Thoracic aorta (tissue), 2 donors: ENCODE data around the gene RGMB. TPM values are rescaled to one million over a fixed set of nuclear protein-coding genes. Genes with fewer than 3 reads are reported as not detected.

ENCODE experiments used
- ATAC-seq: fragments of 150-250 bp; one replicate; pipeline ENCODE4 v1.8.0; 2017; ENCODE audit warnings: low read depth; ENCODE audit not compliant: insufficient number of reproducible peaks, low FRiP score
- DNase-seq: peaks from one replicate; pipeline ENCODE4 v3.0.0-alpha.2; 2020; ENCODE audit warnings: low spot score
- H3K27ac ChIP-seq, 2 donors: fragments of 200-600 bp; sonication (generic); 1 replicate in 1 of 2; 2 replicates in 1 of 2; pipeline ENCODE4 v1.5.1; 2016; ENCODE audit warnings: mild to moderate bottlenecking in 2 of 2, moderate library complexity in 2 of 2
- H3K27me3 ChIP-seq: fragments of 200-600 bp; sonication (generic); replicated peaks from 2 replicates; pipeline ENCODE4 v1.6.0; 2016; ENCODE audit warnings: mild to moderate bottlenecking; ENCODE audit not compliant: insufficient read depth
- H3K36me3 ChIP-seq: fragments of 200-600 bp; sonication (generic); one replicate; pipeline ENCODE4 v1.5.1; 2016
- H3K4me1 ChIP-seq, 2 donors: fragments of 200-600 bp; sonication (generic); 1 replicate in 1 of 2; 2 replicates in 1 of 2; pipeline versions ENCODE4 v1.5.1 to v1.6.0; 2016; ENCODE audit warnings: low read depth in 2 of 2, mild to moderate bottlenecking in 1 of 2; ENCODE audit not compliant: control insufficient read depth in 1 of 2
- H3K4me3 ChIP-seq: fragments of 200-600 bp; sonication (generic); 2 replicates; pipeline ENCODE4 v1.5.1; 2016; ENCODE audit warnings: mild to moderate bottlenecking
- H3K9me3 ChIP-seq: fragments of 200-600 bp; sonication (generic); 2 replicates; pipeline ENCODE4 v1.5.1; 2016
- total RNA-seq, 2 donors: library from RNA; depleted of rRNA; stranded (reverse); fragments of >200 nt; gene quantifications; one replicate each; pipeline versions ENCODE4 v1.1.0 to v1.2.3, GENCODE V29; 2016
- TF ChIP-seq, protein P1 (sequence below): fragments of 200-600 bp; sonication (generic); IDR thresholded peaks from one replicate; pipeline ENCODE4 v1.5.1; 2019; ENCODE audit warnings: antibody characterized with exemption

Gene RGMB
- total RNA-seq, 2 donors from 2014 or later = 11.9 to 23.1 TPM

GRCh38 chr5:98757978-98758377 lies 15.5 kb upstream of the RGMB start:
- Histone ChIP-seq H3K4me3 (no peak overlapping the region), H3K4me1 (no peaks in the 10 kb centered on the region), H3K27me3 (no peaks in the 10 kb centered on the region), H3K36me3 (no peaks in the 10 kb centered on the region), H3K27ac (no peak overlapping the region), H3K9me3 (no peaks in the 10 kb centered on the region)
- DNase-seq = no peak
- ATAC-seq = no peak
- TF ChIP-seq, protein P1, sequence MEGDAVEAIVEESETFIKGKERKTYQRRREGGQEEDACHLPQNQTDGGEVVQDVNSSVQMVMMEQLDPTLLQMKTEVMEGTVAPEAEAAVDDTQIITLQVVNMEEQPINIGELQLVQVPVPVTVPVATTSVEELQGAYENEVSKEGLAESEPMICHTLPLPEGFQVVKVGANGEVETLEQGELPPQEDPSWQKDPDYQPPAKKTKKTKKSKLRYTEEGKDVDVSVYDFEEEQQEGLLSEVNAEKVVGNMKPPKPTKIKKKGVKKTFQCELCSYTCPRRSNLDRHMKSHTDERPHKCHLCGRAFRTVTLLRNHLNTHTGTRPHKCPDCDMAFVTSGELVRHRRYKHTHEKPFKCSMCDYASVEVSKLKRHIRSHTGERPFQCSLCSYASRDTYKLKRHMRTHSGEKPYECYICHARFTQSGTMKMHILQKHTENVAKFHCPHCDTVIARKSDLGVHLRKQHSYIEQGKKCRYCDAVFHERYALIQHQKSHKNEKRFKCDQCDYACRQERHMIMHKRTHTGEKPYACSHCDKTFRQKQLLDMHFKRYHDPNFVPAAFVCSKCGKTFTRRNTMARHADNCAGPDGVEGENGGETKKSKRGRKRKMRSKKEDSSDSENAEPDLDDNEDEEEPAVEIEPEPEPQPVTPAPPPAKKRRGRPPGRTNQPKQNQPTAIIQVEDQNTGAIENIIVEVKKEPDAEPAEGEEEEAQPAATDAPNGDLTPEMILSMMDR = no peak

- no peak for ATAC-seq
- H3K36me3 ChIP-seq = no peaks in the 10 kb centered on the region
- TF ChIP-seq, protein P1 = no peak
- H3K9me3 ChIP-seq = no peaks in the 10 kb centered on the region
- peaks cover 0 to 6% of the 10 kb centered on the region in 2 donors for H3K4me1 ChIP-seq
- H3K4me3 ChIP-seq = no peak overlapping the region
- no peak for DNase-seq
- no peak overlapping the region for H3K27ac ChIP-seq
- no peaks in the 10 kb centered on the region for H3K27me3 ChIP-seq
Measured at GRCh38 chr5:98763001-98763630, 10.3 kb upstream of the RGMB start.

DNA sequence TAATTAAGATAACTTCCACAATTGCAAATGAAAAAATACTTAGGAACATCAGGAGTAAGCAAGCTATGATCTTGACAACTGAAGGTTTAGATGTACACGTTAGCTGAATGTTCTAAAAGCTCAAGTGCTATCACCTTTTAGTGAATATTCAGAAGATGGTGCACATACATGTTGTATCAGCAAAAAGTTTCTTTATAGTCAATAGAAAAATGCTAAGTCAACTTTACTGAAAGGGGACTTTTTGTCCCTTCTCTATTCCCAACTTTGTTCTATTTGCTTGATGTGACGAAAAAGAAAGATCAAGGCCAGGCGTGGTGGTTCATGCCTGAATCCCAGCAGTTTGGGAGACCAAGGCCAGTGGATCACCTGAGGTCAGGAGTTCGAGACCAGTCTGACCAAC lies 7.6 kb upstream of the RGMB start:
- ATAC-seq = no peak
- no peak overlapping the region for H3K27ac ChIP-seq

GRCh38 chr5:98767581-98767980 lies 5.9 kb upstream of the RGMB start:
- Histone ChIP-seq H3K27me3 (no peaks in the 10 kb centered on the region), H3K27ac (no peak overlapping the region), H3K36me3 (no peaks in the 10 kb centered on the region), H3K9me3 (no peaks in the 10 kb centered on the region), H3K4me1 (peaks cover 3 to 17% of the 10 kb centered on the region in 2 donors), H3K4me3 (peak overlapping the region; percentile 81)
- ATAC-seq (no peak), DNase-seq (no peak)
- TF ChIP-seq, protein P1 = no peak

More for the DNA sequence above, 7.6 kb upstream of the RGMB start:
- H3K4me1 ChIP-seq = peaks cover 3 to 14% of the 10 kb centered on the region in 2 donors
- no peaks in the 10 kb centered on the region for H3K9me3 ChIP-seq
- no peak overlapping the region for H3K4me3 ChIP-seq
- TF ChIP-seq, protein P1 = no peak
- no peaks in the 10 kb centered on the region for H3K27me3 ChIP-seq
- DNase-seq = no peak
- H3K36me3 ChIP-seq = no peaks in the 10 kb centered on the region

- ATAC-seq (no peak), DNase-seq (no peak)
- Histone ChIP-seq H3K27me3 (no peaks in the 10 kb centered on the region), H3K27ac (no peak overlapping the region), H3K9me3 (no peaks in the 10 kb centered on the region), H3K4me3 (peak overlapping the region; percentile 81), H3K36me3 (no peaks in the 10 kb centered on the region), H3K4me1 (peaks cover 3 to 19% of the 10 kb centered on the region in 2 donors)
- TF ChIP-seq, protein P1 = peak; percentile 75
Measured at GRCh38 chr5:98768160-98768959, 5.1 kb upstream of the RGMB start.
